K562 (cell line): ENCODE measurements around the gene LSM12. TPM values are rescaled to one million over a fixed set of nuclear protein-coding genes. Genes with fewer than 3 reads are reported as not detected.

Source experiments
- ASH1L ChIP-seq: fragments of 450-650 bp; IDR thresholded peaks from 2 replicates; pipeline ENCODE4 v1.6.1; 2018; ENCODE audit warnings: borderline replicate concordance, mild to moderate bottlenecking, low read depth; ENCODE audit not compliant: partially characterized antibody
- BCLAF1 ChIP-seq, 2 experiments: fragments of 450-650 bp in 1 of 2; IDR thresholded peaks; 2 replicates each; pipeline ENCODE4 v1.6.1; 2011 to 2017; ENCODE audit warnings: low read depth in 2 of 2, antibody characterized with exemption in 1 of 2, borderline replicate concordance in 1 of 2, low read length in 1 of 2, mild to moderate bottlenecking in 1 of 2, mixed read lengths in 1 of 2; ENCODE audit not compliant: control insufficient read depth in 1 of 2
- CEBPG ChIP-seq, 3 experiments: fragments of 200-800 bp in 1 of 3; sonication (Bioruptor generic) in 1 of 3; sonication (generic) in 1 of 3; formaldehyde crosslinking in 1 of 3; IDR thresholded peaks in 2 of 3; conservative IDR thresholded peaks in 1 of 3; 2 replicates each; pipeline versions ENCODE4 v1.6.1 to v1.8.0; 2016 to 2022; ENCODE audit warnings: missing compliant biosample characterization in 2 of 3, missing genetic modification characterization in 2 of 3, mild to moderate bottlenecking in 1 of 3, missing genetic modification reagents in 1 of 3
- NFE2 ChIP-seq: IDR thresholded peaks from 2 replicates; pipeline ENCODE4 v1.6.1; 2014; ENCODE audit warnings: antibody characterized with exemption, low read depth
- PRPF4 ChIP-seq: fragments of 200-400 bp; formaldehyde crosslinking; IDR thresholded peaks from one replicate; pipeline ENCODE4 v1.6.1; 2017; ENCODE audit warnings: low read length, low read depth, mild to moderate bottlenecking; ENCODE audit not compliant: insufficient read depth, poor library complexity, severe bottlenecking
- RBM34 ChIP-seq: fragments of 200-400 bp; formaldehyde crosslinking; IDR thresholded peaks from 2 replicates; pipeline ENCODE4 v1.6.1; 2018; ENCODE audit warnings: low read length, borderline replicate concordance; ENCODE audit not compliant: insufficient read depth
- RCOR1 ChIP-seq, 2 experiments: IDR thresholded peaks; 2 replicates each; pipeline ENCODE4 v1.6.1; 2012; ENCODE audit warnings: low read depth in 2 of 2, low read length in 2 of 2, borderline replicate concordance in 1 of 2, improper control_type of control experiment in 1 of 2
- ZBED1 ChIP-seq: IDR thresholded peaks from 2 replicates; pipeline ENCODE4 v1.6.1; 2014
- ZNF318 ChIP-seq, 2 experiments: fragments of 450-650 bp; IDR thresholded peaks; 2 replicates each; pipeline ENCODE4 v1.6.1; 2016; ENCODE audit warnings: mild to moderate bottlenecking in 2 of 2, borderline replicate concordance in 1 of 2, low read depth in 1 of 2, moderate library complexity in 1 of 2
- ZNF778 ChIP-seq: fragments of 450-650 bp; formaldehyde crosslinking; IDR thresholded peaks from 2 replicates; pipeline ENCODE4 v1.4.0; 2020; ENCODE audit warnings: mild to moderate bottlenecking, moderate library complexity
- ZSCAN29 ChIP-seq: fragments of 450-650 bp; IDR thresholded peaks from 2 replicates; pipeline ENCODE4 v1.6.1; 2017
- polyA plus RNA-seq, 8 experiments: library from polyadenylated mRNA; depleted of rRNA in 4 of 8; stranded (reverse) in 5 of 8; unstranded in 3 of 8; fragments of >200 nt; fragmentation: Nextera tagmentation in 2 of 8; fragmentation: Illumina TruSeq in 1 of 8; extraction: Ambion mirVana in 2 of 8; extraction: Trizol in 1 of 8; gene quantifications; 2 replicates each; pipeline versions ENCODE4 v1.2.1 to v1.2.3, GENCODE V29; 2011 to 2014; ENCODE audit warnings: inconsistent platforms in 1 of 8, missing spikeins in 1 of 8
- total RNA-seq, 7 experiments: library from RNA; depleted of rRNA in 6 of 7; stranded (reverse); fragments of >200 nt in 6 of 7; fragmentation: Illumina TruSeq in 2 of 7; extraction: Trizol in 2 of 7; gene quantifications; 2 replicates each; pipeline versions ENCODE4 v1.2.1 to v1.2.3, GENCODE V29; 2011 to 2021; ENCODE audit warnings: low replicate concordance in 1 of 7
- TF ChIP-seq, protein P1 (sequence below): sonication (generic); formaldehyde crosslinking; IDR thresholded peaks from 2 replicates; pipeline ENCODE4 v1.8.1; 2023; ENCODE audit warnings: mild to moderate bottlenecking, missing genetic modification reagents, moderate library complexity

The LSM12 gene
- total and polyA plus RNA-seq, 9 of the 15 experiments (the other 6 are each of a cell fraction or from before 2014, with no cell fraction given), result 53.0 to 258 (median 89.3) TPM

DNA sequence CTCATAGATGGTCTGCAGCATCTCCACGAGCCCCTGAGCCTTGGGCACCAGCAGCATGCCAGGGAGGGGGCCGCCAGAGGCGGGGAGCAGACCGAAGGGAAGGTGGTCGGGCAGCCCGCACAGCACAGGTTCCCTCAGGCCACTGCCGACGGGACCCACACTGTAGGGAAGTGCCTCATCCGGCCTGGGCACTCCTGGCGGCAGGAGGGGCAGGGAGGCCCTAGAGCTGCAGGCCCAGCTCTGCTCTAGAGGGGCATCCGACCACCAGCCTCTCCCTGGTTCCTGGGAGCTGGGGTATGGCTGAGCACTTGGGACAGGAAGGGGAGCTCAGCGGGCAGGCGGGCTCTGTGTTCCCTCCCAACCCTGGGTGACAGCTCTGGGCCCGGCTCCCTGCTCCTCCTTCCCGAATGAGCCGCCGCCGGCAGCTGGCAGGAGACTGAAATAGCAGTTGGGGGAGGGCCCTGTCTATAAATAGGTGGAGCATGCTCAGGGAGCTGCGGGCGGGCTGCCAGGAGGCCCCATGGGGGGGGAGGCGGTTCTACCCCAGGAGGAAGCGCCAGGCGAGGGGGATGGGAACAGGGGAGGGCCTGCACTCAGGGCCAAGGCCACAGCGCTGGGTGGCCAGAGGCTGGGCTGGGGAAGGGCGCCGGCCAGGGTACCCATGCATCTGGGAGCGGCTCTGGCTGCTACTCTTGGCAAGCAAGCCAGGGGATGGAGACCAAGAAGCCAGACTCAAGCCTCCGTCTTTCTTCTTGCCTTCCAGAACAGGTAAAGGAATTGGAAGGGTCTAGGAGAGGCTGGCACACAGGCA is 44.6 kb upstream of the LSM12 start (continued):
- TF ChIP-seq ZBED1 (no peak), ZNF778 (CRISPR knock-in tag) (no peak), ZNF318 (IDR thresholded peaks at IDR 0.05; ENCODE audit: borderline replicate concordance in 1 of 2, low read depth in 1 of 2) (no peak), CEBPG (CRISPR knock-in tag; IDR thresholded peaks at IDR 0.05) (no peak), CEBPG (tag; conservative IDR thresholded peaks at IDR 0.05 in 1 of 2, IDR thresholded peaks at IDR 0.05 in 1 of 2) (no peak), ZSCAN29 (no peak), NFE2 (no peak), BCLAF1 (IDR thresholded peaks at IDR 0.05; ENCODE audit: borderline replicate concordance in 1 of 2, control insufficient read depth in 1 of 2, low read depth in 2 of 2, low read length in 1 of 2) (no peak), ASH1L (no peak), PRPF4 (no peak), RBM34 (no peak), RCOR1 (IDR thresholded peaks at IDR 0.05; ENCODE audit: borderline replicate concordance in 1 of 2, low read depth in 2 of 2, low read length in 2 of 2) (peak in 1 of 2 experiments; percentile 25; a peak in 1 of 4 replicates)
- TF ChIP-seq, protein P1, sequence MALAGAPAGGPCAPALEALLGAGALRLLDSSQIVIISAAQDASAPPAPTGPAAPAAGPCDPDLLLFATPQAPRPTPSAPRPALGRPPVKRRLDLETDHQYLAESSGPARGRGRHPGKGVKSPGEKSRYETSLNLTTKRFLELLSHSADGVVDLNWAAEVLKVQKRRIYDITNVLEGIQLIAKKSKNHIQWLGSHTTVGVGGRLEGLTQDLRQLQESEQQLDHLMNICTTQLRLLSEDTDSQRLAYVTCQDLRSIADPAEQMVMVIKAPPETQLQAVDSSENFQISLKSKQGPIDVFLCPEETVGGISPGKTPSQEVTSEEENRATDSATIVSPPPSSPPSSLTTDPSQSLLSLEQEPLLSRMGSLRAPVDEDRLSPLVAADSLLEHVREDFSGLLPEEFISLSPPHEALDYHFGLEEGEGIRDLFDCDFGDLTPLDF (CRISPR knock-in tag), result no peak
